VCaP (cell line): ENCODE measurements around the gene C9orf72.

Source experiments
- H3K27ac ChIP-seq: fragments of 450-650 bp; 2 replicates; pipeline ENCODE4 v1.5.1; 2017
- TF ChIP-seq, protein P1 (sequence below): fragments of 450-650 bp; conservative IDR thresholded peaks from 2 replicates; pipeline ENCODE4 v1.5.1; 2017; ENCODE audit warnings: mild to moderate bottlenecking, moderate library complexity

C9orf72 gene

DNA sequence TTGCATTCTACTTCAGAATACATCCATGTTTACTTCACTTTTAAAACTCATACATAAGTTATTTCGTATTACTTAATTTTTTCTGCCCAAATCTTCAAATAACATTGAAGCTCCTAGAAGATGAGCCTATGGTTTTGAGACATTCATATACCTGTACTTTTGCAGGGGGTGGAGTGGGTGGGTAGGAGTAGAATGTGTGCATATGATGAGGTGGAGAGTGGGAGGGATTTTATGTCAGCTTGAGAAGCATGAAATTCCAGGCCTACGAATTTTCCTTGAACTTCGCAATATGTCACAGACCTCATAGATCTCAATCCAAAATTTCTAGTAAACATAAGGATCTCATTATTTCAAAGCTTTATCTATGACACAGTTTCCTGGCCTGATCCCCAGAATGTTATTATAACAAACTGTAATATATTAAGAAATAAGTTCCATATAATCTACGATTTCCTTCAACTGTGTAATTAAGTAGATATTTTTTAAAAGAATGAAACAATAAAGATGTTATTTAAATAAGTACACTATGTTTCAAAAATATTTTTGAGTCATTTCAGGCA is 24.0 kb downstream of the C9orf72 start:
- H3K27ac ChIP-seq, result no peak overlapping the region
- TF ChIP-seq, protein P1, sequence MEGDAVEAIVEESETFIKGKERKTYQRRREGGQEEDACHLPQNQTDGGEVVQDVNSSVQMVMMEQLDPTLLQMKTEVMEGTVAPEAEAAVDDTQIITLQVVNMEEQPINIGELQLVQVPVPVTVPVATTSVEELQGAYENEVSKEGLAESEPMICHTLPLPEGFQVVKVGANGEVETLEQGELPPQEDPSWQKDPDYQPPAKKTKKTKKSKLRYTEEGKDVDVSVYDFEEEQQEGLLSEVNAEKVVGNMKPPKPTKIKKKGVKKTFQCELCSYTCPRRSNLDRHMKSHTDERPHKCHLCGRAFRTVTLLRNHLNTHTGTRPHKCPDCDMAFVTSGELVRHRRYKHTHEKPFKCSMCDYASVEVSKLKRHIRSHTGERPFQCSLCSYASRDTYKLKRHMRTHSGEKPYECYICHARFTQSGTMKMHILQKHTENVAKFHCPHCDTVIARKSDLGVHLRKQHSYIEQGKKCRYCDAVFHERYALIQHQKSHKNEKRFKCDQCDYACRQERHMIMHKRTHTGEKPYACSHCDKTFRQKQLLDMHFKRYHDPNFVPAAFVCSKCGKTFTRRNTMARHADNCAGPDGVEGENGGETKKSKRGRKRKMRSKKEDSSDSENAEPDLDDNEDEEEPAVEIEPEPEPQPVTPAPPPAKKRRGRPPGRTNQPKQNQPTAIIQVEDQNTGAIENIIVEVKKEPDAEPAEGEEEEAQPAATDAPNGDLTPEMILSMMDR, result no peak

GRCh38 chr9:27548055-27548741 is 25.1 kb downstream of the C9orf72 start:
- TF ChIP-seq, protein P1, result peak; percentile 76
- no peak overlapping the region for H3K27ac ChIP-seq

DNA sequence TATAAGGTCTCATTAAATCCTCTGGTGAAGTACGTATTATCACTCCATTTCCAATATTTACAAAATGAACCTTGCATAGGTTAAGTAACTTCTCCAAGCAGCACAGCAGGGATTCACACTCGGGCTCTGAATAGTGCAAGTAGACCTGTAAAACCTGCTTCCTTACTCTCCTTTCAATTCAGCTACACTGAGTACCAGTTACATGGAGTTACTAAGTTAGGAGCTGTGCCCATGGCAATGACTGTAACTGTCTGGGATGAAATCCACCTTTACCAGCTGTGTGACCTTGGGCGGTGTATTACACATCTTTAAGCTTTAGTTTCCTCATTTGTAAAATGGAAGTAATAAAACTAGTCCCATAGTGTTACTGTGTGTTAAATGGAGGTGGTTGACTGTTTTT is 27.8 kb downstream of the C9orf72 start:
- no peak overlapping the region for H3K27ac ChIP-seq
- TF ChIP-seq, protein P1, result no peak

DNA sequence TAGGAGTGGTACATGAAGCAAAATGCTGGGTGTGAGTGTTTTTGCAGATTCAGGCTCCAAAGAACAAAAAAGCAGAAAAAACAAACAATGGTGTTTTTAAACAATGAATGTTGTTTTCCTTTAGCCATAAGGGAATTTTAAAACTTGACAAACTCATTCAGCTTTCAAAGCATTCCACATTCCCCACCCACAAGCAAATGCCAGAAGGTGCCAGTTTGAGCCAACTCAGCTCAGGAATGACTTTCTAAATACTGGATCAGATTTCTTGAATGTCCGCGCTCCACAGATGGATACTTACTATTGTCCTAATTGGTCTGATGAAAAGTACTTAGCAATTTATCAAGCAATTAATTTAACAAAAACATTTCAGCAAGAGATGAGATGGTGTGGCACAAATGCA is 30.8 kb downstream of the C9orf72 start:
- TF ChIP-seq, protein P1, result no peak
- H3K27ac ChIP-seq, result no peak overlapping the region

DNA sequence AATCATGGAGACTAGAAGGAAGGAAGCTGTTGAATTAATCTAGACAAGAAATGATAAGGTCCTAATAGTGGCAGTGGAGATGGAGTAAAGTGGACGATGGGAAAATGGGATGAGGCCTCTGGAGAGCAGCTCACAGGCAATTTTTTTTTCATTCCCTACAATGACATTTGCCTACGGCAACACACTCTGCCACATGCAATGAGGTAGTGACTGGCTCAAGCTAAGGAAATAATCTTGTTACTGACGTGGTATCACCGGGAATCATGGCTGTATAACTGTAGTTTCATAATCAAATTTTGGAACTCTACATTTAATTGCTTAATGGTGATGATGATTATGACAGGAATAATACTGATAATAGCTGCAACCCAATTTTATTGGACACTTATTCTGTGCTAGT is 31.5 kb downstream of the C9orf72 start:
- TF ChIP-seq, protein P1, result no peak
- H3K27ac ChIP-seq, result no peak overlapping the region

GRCh38 chr9:27540502-27540901 is 32.8 kb downstream of the C9orf72 start:
- TF ChIP-seq, protein P1, result no peak
- no peak overlapping the region for H3K27ac ChIP-seq

DNA sequence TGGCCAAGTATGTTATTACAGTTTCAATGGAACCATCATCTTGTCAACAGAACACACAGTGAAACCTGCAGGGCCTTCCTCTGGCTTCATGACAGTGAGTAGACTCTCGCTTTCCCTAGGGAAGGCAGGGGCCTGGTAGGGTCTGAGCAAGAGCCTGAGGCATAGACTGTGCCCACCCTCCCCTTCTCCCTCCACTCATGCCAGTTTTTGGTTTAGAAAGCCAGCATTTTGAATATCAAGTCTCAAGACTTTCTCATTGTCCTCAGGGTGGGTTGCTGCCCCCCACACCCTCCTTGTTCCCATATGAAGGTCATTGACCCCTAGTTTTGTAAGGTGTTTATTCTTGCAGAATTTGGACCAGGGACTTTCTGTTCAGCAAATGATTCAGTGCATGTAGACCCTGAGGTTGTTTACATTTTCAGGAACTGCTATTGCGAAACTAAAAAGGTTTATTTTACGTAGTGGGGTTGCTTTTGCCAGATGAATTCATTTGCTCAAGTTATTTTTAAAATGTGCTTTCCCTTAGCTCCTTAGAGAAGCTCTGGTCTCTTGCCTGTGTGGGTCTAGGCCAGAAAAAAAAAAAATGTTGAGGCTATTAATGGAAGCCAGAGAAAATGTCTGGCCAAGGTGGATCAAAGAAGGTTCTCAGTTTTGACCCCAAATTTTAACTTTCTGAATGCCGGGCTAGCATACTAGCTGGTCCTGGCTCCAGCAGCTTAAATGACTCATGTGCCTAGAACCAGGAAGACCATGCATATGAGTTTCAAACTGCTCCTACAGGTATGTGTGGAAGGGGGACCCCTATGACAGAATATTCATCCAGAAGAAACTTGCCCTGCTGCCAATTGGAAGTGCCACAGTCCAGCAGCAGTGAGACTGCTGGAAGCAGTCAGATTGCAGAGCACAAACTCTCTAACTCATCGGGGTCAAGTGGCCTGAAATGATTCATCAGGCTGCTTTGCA is 33.5 kb downstream of the C9orf72 start:
- TF ChIP-seq, protein P1, result no peak
- H3K27ac ChIP-seq, result no peak overlapping the region
